Duodenal mucosa (tissue), 2 donors: ENCODE data around the gene DVL1.

Experiments
- H3K27ac ChIP-seq: one replicate; pipeline ENCODE4 v1.7.0; 2013; ENCODE audit warnings: low read depth, low read length
- H3K27me3 ChIP-seq, 2 donors: one replicate each; pipeline ENCODE4 v1.7.0; 2013; ENCODE audit warnings: low read length in 2 of 2, control low read depth in 1 of 2; ENCODE audit not compliant: insufficient read depth in 2 of 2, control insufficient read depth in 1 of 2
- H3K36me3 ChIP-seq, 2 donors: one replicate each; pipeline ENCODE4 v1.7.0; 2013; ENCODE audit warnings: low read length in 2 of 2, control low read depth in 1 of 2; ENCODE audit not compliant: insufficient read depth in 2 of 2, control insufficient read depth in 1 of 2
- H3K4me1 ChIP-seq, 2 donors: one replicate each; pipeline ENCODE4 v1.7.0; 2013; ENCODE audit warnings: low read length in 2 of 2, control low read depth in 1 of 2; ENCODE audit not compliant: insufficient read depth in 2 of 2, control insufficient read depth in 1 of 2
- H3K4me3 ChIP-seq, 2 donors: one replicate each; pipeline ENCODE4 v1.7.0; 2013; ENCODE audit warnings: low read length in 2 of 2, low read depth in 1 of 2
- H3K9ac ChIP-seq, 2 donors: one replicate each; pipeline ENCODE4 v1.7.0; 2013; ENCODE audit warnings: low read length in 2 of 2, low read depth in 1 of 2
- H3K9me3 ChIP-seq, 2 donors: one replicate each; pipeline ENCODE4 v1.7.0; 2013; ENCODE audit warnings: low read length in 2 of 2, control low read depth in 1 of 2; ENCODE audit not compliant: control insufficient read depth in 1 of 2

The DVL1 gene

GRCh38 chr1:1356796-1357401, 7.7 kb upstream of the DVL1 start:
- Histone ChIP-seq H3K4me3 (peak overlapping the region; percentile 35 to 43), H3K27ac (peak overlapping the region; percentile 32), H3K27me3 (peaks cover 34 to 48% of the 10 kb centered on the region in 2 donors), H3K9ac (no peak overlapping the region), H3K9me3 (no peaks in the 10 kb centered on the region), H3K4me1 (peaks cover 19 to 26% of the 10 kb centered on the region in 2 donors), H3K36me3 (no peaks in the 10 kb centered on the region)

- Histone ChIP-seq H3K4me1 (peaks cover 19 to 26% of the 10 kb centered on the region in 2 donors), H3K9me3 (no peaks in the 10 kb centered on the region), H3K9ac (no peak overlapping the region), H3K27ac (no peak overlapping the region), H3K36me3 (no peaks in the 10 kb centered on the region), H3K27me3 (peaks cover 34 to 50% of the 10 kb centered on the region in 2 donors), H3K4me3 (peak overlapping the region in 1 of 2 donors; percentile 35)
Measured at GRCh38 chr1:1356166-1356795, 7.1 kb upstream of the DVL1 start.

- Histone ChIP-seq H3K4me1 (peaks cover 19% of the 10 kb centered on the region in 2 donors), H3K36me3 (no peaks in the 10 kb centered on the region), H3K27ac (no peak overlapping the region), H3K4me3 (no peak overlapping the region), H3K9ac (no peak overlapping the region), H3K9me3 (no peaks in the 10 kb centered on the region), H3K27me3 (peaks cover 34 to 44% of the 10 kb centered on the region in 2 donors)
Measured at GRCh38 chr1:1355416-1355815, 6.2 kb upstream of the DVL1 start.

DNA sequence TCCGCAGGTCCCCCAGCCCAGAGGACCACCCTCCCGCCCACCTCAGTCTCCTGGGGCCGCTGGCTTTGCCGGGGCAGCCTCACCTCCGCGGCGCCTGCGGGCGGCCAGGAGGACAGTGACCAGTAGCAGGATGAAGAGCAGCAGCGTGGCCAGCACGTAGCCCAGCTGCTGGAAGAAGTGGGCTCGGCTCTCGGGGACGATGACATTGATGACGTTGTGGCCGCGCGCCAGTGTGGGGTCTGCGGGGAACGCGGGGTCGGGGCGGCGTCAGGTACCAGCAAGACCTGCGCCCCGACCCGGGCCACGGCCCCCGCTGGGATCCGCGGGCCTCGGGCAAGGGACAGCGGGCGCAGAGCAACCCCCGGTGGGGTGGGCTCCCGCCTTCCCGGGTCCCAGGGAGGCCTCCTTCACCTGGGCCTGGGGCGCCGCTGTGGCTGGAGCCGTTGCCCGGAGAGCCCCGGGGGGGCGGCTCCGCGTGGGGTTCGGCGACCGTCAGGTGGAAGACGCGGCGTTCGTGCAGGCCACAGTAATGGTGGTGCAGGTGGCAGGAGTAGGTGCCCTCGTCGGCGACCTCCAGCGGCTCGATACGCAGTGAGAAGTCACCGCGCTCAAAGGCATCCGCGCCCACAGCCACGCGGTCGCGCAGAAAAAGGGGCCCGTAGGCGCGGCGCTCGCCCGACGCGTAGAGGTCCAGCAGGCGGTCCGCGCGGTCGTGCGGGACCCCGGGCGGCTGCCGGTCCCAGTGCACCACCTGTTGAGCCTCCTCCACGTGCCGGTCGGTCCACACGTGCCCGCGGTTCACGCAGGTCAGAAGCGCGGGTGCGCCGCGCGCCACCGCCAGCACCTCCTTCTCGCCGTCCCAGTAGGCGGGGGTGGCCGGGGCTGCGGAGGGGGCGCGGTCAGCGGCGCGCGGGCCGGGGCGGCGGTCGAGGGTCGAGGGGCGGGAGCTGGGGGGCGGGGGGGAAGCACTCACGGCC, 5.3 kb upstream of the DVL1 start:
- Histone ChIP-seq H3K9ac (no peak overlapping the region), H3K27ac (no peak overlapping the region), H3K4me3 (no peak overlapping the region), H3K27me3 (peaks cover 34 to 44% of the 10 kb centered on the region in 2 donors), H3K36me3 (no peaks in the 10 kb centered on the region), H3K4me1 (peaks cover 19% of the 10 kb centered on the region in 2 donors), H3K9me3 (no peaks in the 10 kb centered on the region)

DNA sequence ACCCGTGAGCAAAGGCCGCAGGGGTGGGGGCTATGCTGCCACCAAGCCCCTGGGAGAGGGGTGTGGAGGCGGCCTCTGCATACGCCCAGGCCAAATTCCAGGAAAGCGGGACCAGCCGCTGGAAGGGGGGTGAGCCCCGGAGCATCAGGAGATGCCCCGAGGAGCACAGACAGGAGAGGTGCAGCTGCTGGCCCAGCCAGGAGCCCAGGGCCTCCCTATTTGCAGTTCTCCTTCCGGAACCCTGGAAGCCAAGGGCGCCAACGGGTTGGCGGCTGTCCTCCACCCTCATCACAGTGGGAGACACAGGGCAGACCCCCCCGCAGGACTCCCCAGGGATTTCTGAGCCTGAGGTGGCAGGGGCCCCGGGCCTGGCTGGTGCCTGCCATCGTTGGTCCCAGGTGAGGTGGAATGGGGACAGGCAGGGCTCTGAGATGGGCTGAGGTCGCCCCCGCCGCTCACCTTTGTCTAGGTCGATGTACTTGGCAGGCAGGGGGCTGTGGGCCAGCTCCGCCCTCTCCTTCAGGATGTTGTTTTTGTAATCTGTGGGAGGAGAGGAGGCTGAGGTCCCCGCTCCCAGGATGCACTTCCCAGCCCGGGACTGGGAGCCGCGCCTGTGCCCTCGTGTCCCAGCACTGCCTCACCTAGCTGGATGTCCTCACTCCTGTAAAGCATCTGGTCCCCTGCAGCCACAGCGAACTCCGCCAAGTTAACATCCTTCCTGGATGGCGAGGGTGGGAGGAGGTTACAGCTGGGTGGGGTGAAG, 4.4 kb upstream of the DVL1 start:
- peaks cover 12 to 14% of the 10 kb centered on the region in 2 donors for H3K4me1 ChIP-seq
- no peaks in the 10 kb centered on the region for H3K36me3 ChIP-seq
- H3K4me3 ChIP-seq = no peak overlapping the region
- no peak overlapping the region for H3K9ac ChIP-seq
- H3K27me3 ChIP-seq = peaks cover 28 to 40% of the 10 kb centered on the region in 2 donors
- no peak overlapping the region for H3K27ac ChIP-seq
- no peaks in the 10 kb centered on the region for H3K9me3 ChIP-seq

DNA sequence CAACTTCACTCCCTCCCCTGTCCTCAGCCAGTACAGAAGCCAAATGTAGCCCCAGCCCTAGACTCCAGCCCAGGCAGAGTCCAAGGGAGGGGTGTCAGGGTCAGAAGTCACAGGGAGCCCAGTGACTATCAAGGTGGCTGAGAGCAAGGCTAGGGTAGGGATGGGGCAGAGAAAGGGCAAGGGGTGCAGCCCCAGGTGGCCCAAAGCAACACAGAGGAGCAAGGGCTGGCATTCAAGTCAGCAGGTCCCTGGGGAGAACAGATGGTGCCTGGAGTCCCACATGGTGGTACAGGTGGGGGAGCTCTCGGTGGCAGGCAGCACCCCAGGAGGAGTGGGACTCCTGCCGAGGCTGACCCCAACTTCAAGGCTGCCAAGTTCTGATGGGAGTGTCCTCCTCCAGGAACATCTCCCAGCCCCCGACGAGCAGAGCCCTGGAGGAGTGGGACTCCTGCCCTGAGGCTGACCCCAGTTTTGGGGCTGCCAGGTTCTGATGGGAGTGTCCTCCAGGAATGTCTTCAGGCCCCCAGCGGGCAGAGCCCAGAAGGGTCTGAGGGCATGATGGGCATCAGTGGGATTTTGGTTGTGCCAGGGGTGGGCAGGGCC, 3.7 kb upstream of the DVL1 start:
- Histone ChIP-seq H3K27me3 (peaks cover 21 to 34% of the 10 kb centered on the region in 2 donors), H3K4me1 (peaks cover 11 to 19% of the 10 kb centered on the region in 2 donors), H3K36me3 (no peaks in the 10 kb centered on the region), H3K27ac (no peak overlapping the region), H3K4me3 (no peak overlapping the region), H3K9ac (no peak overlapping the region), H3K9me3 (no peaks in the 10 kb centered on the region)

DNA sequence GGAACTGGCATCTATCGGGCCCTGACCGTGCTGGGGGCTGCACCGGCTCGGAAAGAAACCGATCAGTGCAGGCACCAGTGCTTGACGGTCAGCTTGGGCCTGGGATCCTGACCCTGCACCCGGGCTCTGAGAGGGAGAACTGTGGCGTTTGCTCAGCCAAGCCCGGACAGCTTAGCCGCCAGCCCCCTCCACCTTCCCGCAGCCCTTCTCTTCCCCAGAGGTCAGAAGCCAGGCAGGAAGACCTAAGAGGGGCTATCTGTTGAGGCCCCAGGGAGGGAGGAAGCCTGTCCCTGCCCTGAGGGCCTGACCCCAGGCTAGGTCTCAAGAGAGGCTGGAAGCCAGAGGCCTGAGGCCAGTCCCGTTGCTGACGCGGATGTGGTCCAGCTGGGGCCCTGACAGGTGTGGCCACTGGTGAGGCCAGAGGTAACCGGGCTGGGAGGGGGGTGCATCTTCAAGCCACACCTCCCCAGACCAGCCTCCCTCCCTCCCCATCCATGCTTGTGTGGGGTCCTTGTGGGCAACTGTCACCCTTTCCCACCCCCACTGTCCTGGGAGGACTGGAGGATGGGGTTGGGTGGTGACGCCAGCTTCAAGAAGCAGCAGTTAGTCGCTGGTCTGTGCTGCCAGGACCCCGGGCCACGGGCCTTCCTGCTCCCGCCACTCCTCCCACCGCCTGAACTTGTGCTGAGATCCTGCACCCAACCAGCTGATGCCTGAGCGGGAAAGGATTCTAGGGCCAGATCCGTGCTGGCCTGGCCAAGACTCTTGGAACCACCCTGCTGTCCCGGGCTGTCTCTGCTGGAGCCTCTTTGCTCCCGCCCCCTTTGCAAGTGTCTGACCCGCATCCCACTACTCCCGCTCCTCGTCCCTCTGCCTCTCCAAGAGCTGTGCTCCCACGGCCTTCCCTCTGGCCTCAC, 2.6 kb upstream of the DVL1 start:
- Histone ChIP-seq H3K27ac (peak overlapping the region; percentile 10), H3K9me3 (no peaks in the 10 kb centered on the region), H3K4me1 (peaks cover 22 to 27% of the 10 kb centered on the region in 2 donors), H3K9ac (no peak overlapping the region), H3K27me3 (peaks cover 18 to 29% of the 10 kb centered on the region in 2 donors), H3K36me3 (no peaks in the 10 kb centered on the region), H3K4me3 (no peak overlapping the region)

DNA sequence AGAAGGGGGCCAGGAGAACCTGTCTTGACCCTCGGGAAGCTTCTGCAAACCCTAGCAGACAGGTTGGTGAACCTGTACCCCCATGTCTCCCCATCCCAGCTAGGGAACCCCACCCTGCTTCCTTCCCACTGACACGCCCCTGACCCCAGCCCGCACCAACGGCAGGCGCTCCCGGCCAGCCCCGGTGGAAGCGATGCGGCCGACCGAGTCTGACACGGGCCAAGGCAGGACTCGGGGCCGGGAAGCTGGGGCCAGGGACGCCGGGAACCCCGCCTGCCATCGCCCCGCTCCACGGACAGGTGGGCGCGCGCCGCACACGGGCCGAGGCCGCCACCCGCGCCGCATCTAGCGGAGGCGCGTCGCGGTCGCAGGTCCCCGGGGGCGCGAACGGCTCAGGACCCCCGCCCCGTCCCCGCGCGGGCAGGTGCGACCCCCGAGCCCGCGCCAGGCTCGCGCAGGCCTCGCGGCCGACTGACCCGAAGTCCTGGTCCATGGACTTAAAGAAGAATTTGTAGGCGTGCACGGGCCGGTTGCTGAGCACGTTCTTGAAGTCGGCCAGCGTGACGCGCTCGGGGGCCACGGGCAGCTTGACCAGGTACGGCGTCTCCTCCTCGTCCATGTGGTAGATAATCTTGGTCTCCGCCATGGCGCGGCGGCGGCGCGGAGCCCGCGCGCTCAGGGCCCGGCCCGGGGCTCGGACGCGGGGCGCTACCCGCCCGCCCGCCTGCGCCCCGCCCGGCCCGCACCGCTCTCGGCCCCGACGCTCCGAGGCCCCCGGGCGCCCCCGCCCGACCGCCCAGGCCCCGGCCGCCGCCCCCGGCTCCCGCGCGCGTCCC, 580 bp downstream of the DVL1 start:
- peak overlapping the region; percentile 58 to 64 for H3K9ac ChIP-seq
- H3K27ac ChIP-seq = peak overlapping the region; percentile 43
- peaks cover 12 to 17% of the 10 kb centered on the region in 2 donors for H3K27me3 ChIP-seq
- H3K4me1 ChIP-seq = peaks cover 43 to 48% of the 10 kb centered on the region in 2 donors
- H3K36me3 ChIP-seq = no peaks in the 10 kb centered on the region
- H3K4me3 ChIP-seq = peak overlapping the region; percentile 68 to 82
- H3K9me3 ChIP-seq = no peaks in the 10 kb centered on the region
